ENCODE measurements around the gene LENG8. TPM values are rescaled to one million over a fixed set of nuclear protein-coding genes. Genes with fewer than 3 reads are reported as not detected.

The LENG8 gene
- total RNA-seq, 2 experiments from 2014 or later, result 156 to 221 TPM

DNA sequence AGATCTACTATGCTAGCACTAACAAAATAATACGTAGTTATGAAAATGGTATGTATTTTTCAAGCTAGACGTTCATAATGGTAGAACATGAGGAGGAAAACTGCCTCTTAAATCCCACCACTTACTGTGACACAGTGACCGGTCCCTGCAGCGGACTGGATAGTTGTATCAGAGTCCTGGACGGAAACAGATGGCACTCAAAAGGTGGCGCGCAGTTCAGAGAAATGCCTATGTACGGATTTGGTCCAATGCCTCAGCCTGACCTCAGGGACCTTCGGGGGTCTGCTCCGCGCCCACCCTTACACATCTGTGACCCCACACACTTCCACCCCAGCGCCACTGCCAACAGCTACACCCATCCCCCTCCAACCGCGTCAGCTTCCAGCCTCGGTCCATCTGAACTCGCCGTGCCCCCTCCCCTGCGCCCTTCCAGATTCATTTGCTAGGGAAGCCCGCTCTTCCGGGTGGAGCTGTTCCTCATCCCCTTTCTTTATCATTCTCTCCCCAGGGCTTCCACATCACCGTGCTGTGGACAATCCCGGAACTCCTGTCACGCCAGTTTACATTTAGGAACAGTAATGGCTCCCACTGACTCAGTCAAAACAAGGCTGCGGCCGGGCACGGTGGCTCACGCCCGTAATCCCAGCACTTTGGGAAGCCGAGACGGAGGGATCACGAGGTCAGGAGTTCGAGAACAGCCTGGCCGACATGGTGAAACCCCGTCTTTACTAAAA is 792 bp upstream of the LENG8 start:
- H3K27ac Mint-ChIP-seq, result peak overlapping the region; percentile 98
- H3K36me3 Mint-ChIP-seq (ENCODE audit: low read depth), result peaks cover 47% of the 10 kb centered on the region
- intact Hi-C loops (cut with DNase I, micrococcal nuclease), result loop anchor here in 1 of 2 experiments (2.0 to 5.0 kb wide), 3 partner anchors 247 to 1864 kb away; partner anchors contain the start of genes KMT5C, RPS9 and ZSCAN5A
- peak overlapping the region; percentile 98 for H3K4me3 Mint-ChIP-seq
- H3K9me3 Mint-ChIP-seq (ENCODE audit: low read depth), result no peaks in the 10 kb centered on the region
- ATAC-seq (peak; percentile 37), DNase-seq (peak; percentile 65)
- ChIA-PET CTCF (interaction anchor here (0.6 to 2.0 kb wide), 11 partner anchors 9 to 1028 kb away, joined by 3 to 10 read pairs (median 3); partner anchors contain the start of genes LENG9 and ZNF628), POLR2A (interaction anchor here (0.7 to 2.1 kb wide), 9 partner anchors 11 to 1550 kb away, joined by 3 to 18 read pairs (median 4); partner anchors contain the start of gene LENG9)
- no peaks in the 10 kb centered on the region for H3K27me3 Mint-ChIP-seq
- peaks cover 36% of the 10 kb centered on the region for H3K4me1 Mint-ChIP-seq

GRCh38 chr19:54449701-54450069 is 686 bp downstream of the LENG8 start:
- H3K4me3 Mint-ChIP-seq, result peak overlapping the region; percentile 98
- intact Hi-C loops (cut with DNase I, micrococcal nuclease), result loop anchor here (1.0 to 5.0 kb wide), 13 partner anchors 14 to 1863 kb away; partner anchors contain the start of genes CNOT3 (in 2 of the 2), ISOC2 (in 1 of the 2), KMT5C (in 1 of the 2) and LENG9 (in 1 of the 2)
- DNase-seq (no peak), ATAC-seq (no peak)
- peaks cover 54% of the 10 kb centered on the region for H3K36me3 Mint-ChIP-seq (ENCODE audit: low read depth)
- ChIA-PET POLR2A (interaction anchor here (1.4 to 2.1 kb wide), 2 partner anchors 10 to 12 kb away, joined by 7 to 14 read pairs; no protein-coding TSS in a partner anchor), CTCF (no interaction called here)
- no peaks in the 10 kb centered on the region for H3K9me3 Mint-ChIP-seq (ENCODE audit: low read depth)
- peak overlapping the region; percentile 96 for H3K27ac Mint-ChIP-seq
- H3K4me1 Mint-ChIP-seq, result peaks cover 36% of the 10 kb centered on the region
- H3K27me3 Mint-ChIP-seq, result no peaks in the 10 kb centered on the region

- H3K27ac Mint-ChIP-seq, result peak overlapping the region; percentile 96
- no peak for ATAC-seq
- intact Hi-C loops (cut with DNase I, micrococcal nuclease), result no loop called here
- H3K9me3 Mint-ChIP-seq (ENCODE audit: low read depth), result no peaks in the 10 kb centered on the region
- no peaks in the 10 kb centered on the region for H3K27me3 Mint-ChIP-seq
- H3K4me1 Mint-ChIP-seq, result peaks cover 36% of the 10 kb centered on the region
- CTCF ChIA-PET, result interaction anchor here (0.9 kb wide), 1 partner anchor 10 kb away, joined by 3 read pairs; no protein-coding TSS in a partner anchor
- peaks cover 58% of the 10 kb centered on the region for H3K36me3 Mint-ChIP-seq (ENCODE audit: low read depth)
- H3K4me3 Mint-ChIP-seq, result peak overlapping the region; percentile 98
- POLR2A ChIA-PET, result interaction anchor here (0.7 kb wide), 1 partner anchor 10 kb away, joined by 3 read pairs; no protein-coding TSS in a partner anchor
- no peak for DNase-seq
These were observed 2.4 kb downstream of the LENG8 start for GRCh38 chr19:54451331-54451871.

GRCh38 chr19:54451997-54452396 is 3.0 kb downstream of the LENG8 start:
- ChIA-PET POLR2A (no interaction called here), CTCF (no interaction called here)
- Mint-ChIP-seq H3K4me1 (peaks cover 32% of the 10 kb centered on the region), H3K4me3 (peak overlapping the region; percentile 98), H3K27ac (no peak overlapping the region), H3K9me3 (ENCODE audit: low read depth) (no peaks in the 10 kb centered on the region), H3K27me3 (no peaks in the 10 kb centered on the region), H3K36me3 (ENCODE audit: low read depth) (peaks cover 58% of the 10 kb centered on the region)
- intact Hi-C loops (cut with DNase I, micrococcal nuclease), result no loop called here
- ATAC-seq (no peak), DNase-seq (no peak)

DNA sequence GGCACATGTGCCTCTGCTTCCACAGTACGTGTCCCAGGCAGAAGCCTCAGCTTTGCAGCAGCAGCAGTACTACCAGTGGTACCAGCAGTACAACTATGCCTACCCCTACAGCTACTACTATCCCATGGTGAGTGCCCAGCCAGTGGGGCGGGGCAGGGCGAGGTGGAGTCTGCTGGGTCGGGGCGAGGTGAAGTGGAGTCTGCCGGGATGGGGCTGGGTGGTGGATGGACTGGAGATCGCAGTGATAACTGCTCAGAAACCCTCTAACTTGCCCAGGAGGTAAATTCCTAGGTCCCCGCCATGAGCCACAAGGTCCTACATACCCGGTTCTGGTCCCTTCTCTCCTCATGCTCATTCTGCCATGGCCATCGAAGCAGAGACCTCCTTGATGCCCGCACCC is 3.6 kb downstream of the LENG8 start:
- POLR2A ChIA-PET, result interaction anchor here (1.1 kb wide), 1 partner anchor 11 kb away, joined by 4 read pairs; the partner anchor contains the start of gene LENG9
- Mint-ChIP-seq H3K9me3 (ENCODE audit: low read depth) (no peaks in the 10 kb centered on the region), H3K27me3 (no peaks in the 10 kb centered on the region), H3K27ac (no peak overlapping the region), H3K4me1 (peaks cover 26% of the 10 kb centered on the region), H3K36me3 (ENCODE audit: low read depth) (peaks cover 60% of the 10 kb centered on the region), H3K4me3 (no peak overlapping the region)
- no peak for DNase-seq
- intact Hi-C loops (cut with DNase I, micrococcal nuclease), result no loop called here
- CTCF ChIA-PET, result no interaction called here
- no peak for ATAC-seq

GRCh38 chr19:54453921-54454780 is 5.2 kb downstream of the LENG8 start:
- Mint-ChIP-seq H3K27me3 (no peaks in the 10 kb centered on the region), H3K4me1 (peaks cover 33% of the 10 kb centered on the region), H3K9me3 (ENCODE audit: low read depth) (no peaks in the 10 kb centered on the region), H3K27ac (no peak overlapping the region), H3K36me3 (ENCODE audit: low read depth) (peaks cover 75% of the 10 kb centered on the region), H3K4me3 (no peak overlapping the region)
- intact Hi-C loops (cut with DNase I, micrococcal nuclease), result no loop called here
- CTCF ChIA-PET, result no interaction called here
- POLR2A ChIA-PET, result interaction anchor here (0.7 to 1.1 kb wide), 3 partner anchors 8 to 784 kb away, joined by 3 to 4 read pairs (median 3); partner anchors contain the start of gene LENG9
- DNase-seq (no peak), ATAC-seq (no peak)

- DNase-seq (no peak), ATAC-seq (no peak)
- H3K4me1 Mint-ChIP-seq, result peaks cover 38% of the 10 kb centered on the region
- no peaks in the 10 kb centered on the region for H3K27me3 Mint-ChIP-seq
- no peak overlapping the region for H3K27ac Mint-ChIP-seq
- H3K36me3 Mint-ChIP-seq (ENCODE audit: low read depth), result peaks cover 73% of the 10 kb centered on the region
- intact Hi-C loops (cut with DNase I, micrococcal nuclease), result no loop called here
- ChIA-PET CTCF (no interaction called here), POLR2A (no interaction called here)
- no peaks in the 10 kb centered on the region for H3K9me3 Mint-ChIP-seq (ENCODE audit: low read depth)
- H3K4me3 Mint-ChIP-seq, result no peak overlapping the region
These were observed 6.0 kb downstream of the LENG8 start for GRCh38 chr19:54454781-54455675.

DNA sequence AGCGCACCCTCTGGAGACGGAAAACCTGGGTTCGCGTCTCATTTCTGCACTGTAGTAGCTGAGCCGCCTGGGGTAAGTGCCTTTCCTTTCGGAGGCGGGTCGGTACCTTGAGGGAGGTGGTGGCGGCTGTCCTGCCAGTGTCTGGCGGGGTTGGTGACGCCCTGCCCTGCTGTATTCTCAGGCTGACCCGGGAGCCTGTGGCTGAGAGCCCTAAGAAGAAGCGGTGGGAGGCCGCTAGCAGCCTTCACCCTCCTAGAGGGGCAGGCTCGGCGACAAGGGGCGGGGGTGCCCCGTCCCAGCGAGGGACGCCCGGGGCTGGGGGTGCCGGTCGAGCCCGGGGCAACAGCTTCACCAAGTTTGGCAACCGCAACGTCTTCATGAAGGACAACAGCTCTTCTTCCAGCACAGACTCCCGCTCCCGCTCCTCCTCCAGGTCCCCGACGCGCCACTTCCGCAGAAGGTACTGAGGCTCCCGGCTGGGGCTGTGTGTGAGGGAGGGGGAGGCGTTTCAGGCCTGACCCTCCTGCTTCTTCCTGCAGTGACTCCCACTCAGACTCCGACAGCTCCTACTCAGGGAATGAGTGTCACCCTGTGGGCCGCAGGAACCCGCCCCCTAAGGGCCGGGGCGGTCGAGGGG is 6.9 kb downstream of the LENG8 start:
- ATAC-seq, result no peak
- Mint-ChIP-seq H3K4me3 (no peak overlapping the region), H3K9me3 (ENCODE audit: low read depth) (no peaks in the 10 kb centered on the region), H3K4me1 (peaks cover 31% of the 10 kb centered on the region), H3K27ac (no peak overlapping the region), H3K36me3 (ENCODE audit: low read depth) (peaks cover 68% of the 10 kb centered on the region), H3K27me3 (no peaks in the 10 kb centered on the region)
- DNase-seq, result no peak
- intact Hi-C loops (cut with DNase I, micrococcal nuclease), result no loop called here
- ChIA-PET POLR2A (no interaction called here), CTCF (no interaction called here)

DNA sequence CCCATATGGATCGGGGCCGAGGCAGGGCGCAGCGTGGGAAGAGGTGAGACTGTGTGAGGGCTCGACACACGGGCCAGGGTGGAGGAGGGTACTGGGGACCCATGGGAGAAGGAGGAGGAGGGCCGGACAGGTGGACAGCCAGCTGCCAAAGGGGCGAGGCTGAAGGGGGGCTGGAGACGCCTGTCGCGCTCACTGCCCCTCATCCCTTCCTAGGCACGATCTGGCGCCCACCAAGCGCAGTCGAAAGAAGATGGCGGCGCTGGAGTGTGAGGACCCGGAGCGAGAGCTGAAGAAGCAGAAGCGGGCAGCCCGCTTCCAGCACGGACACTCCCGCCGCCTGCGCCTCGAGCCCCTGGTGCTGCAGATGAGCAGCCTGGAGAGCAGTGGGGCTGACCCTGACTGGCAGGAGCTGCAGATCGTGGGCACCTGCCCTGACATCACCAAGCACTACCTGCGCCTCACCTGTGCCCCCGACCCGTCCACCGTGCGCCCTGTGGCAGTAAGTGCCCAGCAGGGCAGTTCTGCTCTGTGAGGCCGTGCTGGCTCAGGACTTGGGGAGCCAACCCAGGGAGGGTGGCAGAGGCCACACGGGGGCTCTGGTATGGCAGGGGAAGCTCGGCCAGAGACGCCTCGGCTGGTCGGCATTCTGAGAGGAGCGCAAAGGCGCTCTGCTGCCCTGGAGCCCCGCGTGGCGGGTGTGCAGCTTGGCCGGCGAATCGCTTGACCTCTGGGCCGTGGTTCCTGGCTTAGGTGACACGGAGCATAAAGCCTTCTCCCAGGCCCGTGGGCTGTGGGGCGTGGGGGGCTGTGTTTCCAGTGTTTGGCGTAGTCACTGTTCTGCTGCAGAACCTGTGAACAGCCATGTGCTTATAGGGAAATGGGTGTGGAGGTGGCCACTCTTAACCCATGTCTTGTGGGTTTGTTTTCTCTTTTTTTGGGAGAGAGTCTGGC is 7.7 kb downstream of the LENG8 start:
- no peaks in the 10 kb centered on the region for H3K27me3 Mint-ChIP-seq
- peaks cover 28% of the 10 kb centered on the region for H3K4me1 Mint-ChIP-seq
- ChIA-PET POLR2A (interaction anchor here (0.8 kb wide), 1 partner anchor 15 kb away, joined by 3 read pairs; no protein-coding TSS in a partner anchor), CTCF (no interaction called here)
- intact Hi-C loops (cut with DNase I, micrococcal nuclease), result no loop called here
- H3K9me3 Mint-ChIP-seq (ENCODE audit: low read depth), result no peaks in the 10 kb centered on the region
- no peak for ATAC-seq
- H3K36me3 Mint-ChIP-seq (ENCODE audit: low read depth), result peaks cover 65% of the 10 kb centered on the region
- no peak overlapping the region for H3K4me3 Mint-ChIP-seq
- DNase-seq, result no peak
- H3K27ac Mint-ChIP-seq, result no peak overlapping the region
